Measurements from ENCODE around the gene PLVAP. TPM values are rescaled to one million over a fixed set of nuclear protein-coding genes. Genes with fewer than 3 reads are reported as not detected.

Gene PLVAP
- total RNA-seq, 1 donor from 2014 or later = 378 TPM

GRCh38 chr19:17334414-17335409, 42.4 kb downstream of the PLVAP start, which contains the start of gene ANO8:
Gene ANO8 (minus strand): TSS chr19:17334855. CDS start chr19:17334670, 185 bp downstream.
- intact Hi-C loops (cut with DNase I) = loop anchor here (2.0 kb wide), 1 partner anchor 30 kb away; the partner anchor contains the start of gene MRPL34
- Histone ChIP-seq H3K4me1 (peaks cover 15 to 23% of the 10 kb centered on the region in 2 donors), H3K36me3 (no peaks in the 10 kb centered on the region)

GRCh38 chr19:17333611-17334413, 43.3 kb downstream of the PLVAP start:
- DNase-seq (ENCODE audit: low spot score in 2 of 2) = no peak
- Histone ChIP-seq H3K4me3 (peak overlapping the region; percentile 80 to 97), H3K4me1 (peaks cover 15 to 23% of the 10 kb centered on the region in 2 donors), H3K9me3 (no peaks in the 10 kb centered on the region), H3K27me3 (no peaks in the 10 kb centered on the region), H3K27ac (peak overlapping the region; percentile 11 to 49), H3K36me3 (no peaks in the 10 kb centered on the region)
- intact Hi-C loops (cut with DNase I) = loop anchor here (2.0 kb wide), 1 partner anchor 29 kb away; the partner anchor contains the start of gene MRPL34
- TF ChIP-seq, protein P1, sequence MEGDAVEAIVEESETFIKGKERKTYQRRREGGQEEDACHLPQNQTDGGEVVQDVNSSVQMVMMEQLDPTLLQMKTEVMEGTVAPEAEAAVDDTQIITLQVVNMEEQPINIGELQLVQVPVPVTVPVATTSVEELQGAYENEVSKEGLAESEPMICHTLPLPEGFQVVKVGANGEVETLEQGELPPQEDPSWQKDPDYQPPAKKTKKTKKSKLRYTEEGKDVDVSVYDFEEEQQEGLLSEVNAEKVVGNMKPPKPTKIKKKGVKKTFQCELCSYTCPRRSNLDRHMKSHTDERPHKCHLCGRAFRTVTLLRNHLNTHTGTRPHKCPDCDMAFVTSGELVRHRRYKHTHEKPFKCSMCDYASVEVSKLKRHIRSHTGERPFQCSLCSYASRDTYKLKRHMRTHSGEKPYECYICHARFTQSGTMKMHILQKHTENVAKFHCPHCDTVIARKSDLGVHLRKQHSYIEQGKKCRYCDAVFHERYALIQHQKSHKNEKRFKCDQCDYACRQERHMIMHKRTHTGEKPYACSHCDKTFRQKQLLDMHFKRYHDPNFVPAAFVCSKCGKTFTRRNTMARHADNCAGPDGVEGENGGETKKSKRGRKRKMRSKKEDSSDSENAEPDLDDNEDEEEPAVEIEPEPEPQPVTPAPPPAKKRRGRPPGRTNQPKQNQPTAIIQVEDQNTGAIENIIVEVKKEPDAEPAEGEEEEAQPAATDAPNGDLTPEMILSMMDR (IDR thresholded peaks at IDR 0.05) = no peak

More at GRCh38 chr19:17334414-17335409, 42.4 kb downstream of the PLVAP start, which contains the start of gene ANO8:
- Histone ChIP-seq H3K9me3 (no peaks in the 10 kb centered on the region), H3K27ac (peak within 1 kb of the TSS; percentile 11 to 49), H3K27me3 (no peaks in the 10 kb centered on the region), H3K4me3 (peak within 1 kb of the TSS; percentile 80 to 97)
- TF ChIP-seq, protein P1 (IDR thresholded peaks at IDR 0.05) = no peak
- peak; percentile 64 to 97 for DNase-seq (ENCODE audit: low spot score in 2 of 2)

DNA sequence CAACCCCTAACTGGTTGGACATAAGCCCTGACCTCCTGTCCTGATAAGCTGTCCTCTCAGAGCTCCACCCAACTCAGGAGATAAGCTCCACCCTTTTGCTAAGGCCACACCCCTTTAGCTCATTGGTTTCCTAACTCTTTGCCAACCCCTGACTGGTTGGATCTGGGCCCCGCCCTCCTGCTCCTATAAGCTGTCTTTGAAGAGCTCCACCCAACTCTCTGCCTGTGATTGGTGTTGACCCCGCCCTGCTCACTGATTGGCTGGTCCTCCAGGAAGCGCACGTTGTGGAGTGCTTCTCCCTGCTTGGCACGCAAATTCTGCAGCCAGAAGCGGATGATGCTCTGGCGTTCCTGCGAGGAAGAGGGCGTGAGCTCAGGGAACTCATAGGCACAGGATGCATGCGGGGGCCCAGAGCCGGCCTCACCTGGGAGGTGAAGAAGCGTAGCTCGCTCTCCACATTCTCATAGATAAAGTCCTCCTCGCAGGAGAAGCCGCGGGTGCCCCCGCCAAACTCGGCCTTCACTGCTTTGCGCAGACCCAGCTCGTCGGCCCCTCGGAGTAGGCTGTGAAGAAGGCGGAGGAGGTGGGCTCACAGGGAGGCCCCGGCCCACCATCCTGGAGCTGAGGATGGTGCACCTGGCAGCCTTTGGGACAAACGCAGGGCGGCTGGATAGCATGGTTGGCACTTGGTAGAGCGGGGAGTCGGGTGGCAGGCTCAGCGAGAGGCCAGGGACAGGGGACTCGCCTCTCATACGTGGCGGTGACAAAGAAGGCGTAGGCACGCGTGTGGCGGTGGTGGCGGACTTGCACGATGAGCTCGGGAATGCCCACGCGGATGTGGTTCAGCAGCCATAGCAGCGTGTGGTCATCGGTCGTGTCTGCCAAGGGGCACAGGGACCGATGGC, 44.2 kb downstream of the PLVAP start:
- H3K9me3 ChIP-seq = no peaks in the 10 kb centered on the region
- no peak overlapping the region for H3K27ac ChIP-seq
- H3K4me3 ChIP-seq = no peak overlapping the region
- intact Hi-C loops (cut with DNase I) = no loop called here
- no peaks in the 10 kb centered on the region for H3K36me3 ChIP-seq
- no peak for DNase-seq (ENCODE audit: low spot score in 2 of 2)
- no peaks in the 10 kb centered on the region for H3K27me3 ChIP-seq
- peaks cover 7 to 18% of the 10 kb centered on the region in 2 donors for H3K4me1 ChIP-seq
- TF ChIP-seq, protein P1 (IDR thresholded peaks at IDR 0.05) = no peak

DNA sequence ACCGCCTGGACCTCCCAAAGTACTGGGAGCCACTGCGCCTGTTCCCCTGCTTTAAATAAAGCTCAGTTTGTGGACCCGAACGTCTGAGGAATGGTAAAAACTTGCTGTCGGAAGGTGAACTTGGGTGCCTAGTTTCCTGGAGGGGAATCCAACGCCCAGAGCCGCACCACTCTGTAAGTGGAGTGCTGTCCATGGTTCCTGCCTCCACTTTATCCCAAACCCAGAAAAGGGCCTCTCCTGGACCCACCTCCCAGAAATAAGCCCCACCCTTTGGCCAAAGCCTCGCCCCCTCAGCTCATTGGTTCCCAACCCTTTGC, 44.8 kb downstream of the PLVAP start:
- H3K27me3 ChIP-seq = no peaks in the 10 kb centered on the region
- TF ChIP-seq, protein P1 (IDR thresholded peaks at IDR 0.05) = no peak
- H3K4me1 ChIP-seq = peaks cover 4 to 15% of the 10 kb centered on the region in 2 donors
- H3K27ac ChIP-seq = no peak overlapping the region
- no peaks in the 10 kb centered on the region for H3K9me3 ChIP-seq
- intact Hi-C loops (cut with DNase I) = no loop called here
- H3K4me3 ChIP-seq = no peak overlapping the region
- H3K36me3 ChIP-seq = no peaks in the 10 kb centered on the region
- no peak for DNase-seq (ENCODE audit: low spot score in 2 of 2)

Data from ascending aorta (tissue), 2 donors.